ENCODE measurements around the gene ATP13A4. TPM values are rescaled to one million over a fixed set of nuclear protein-coding genes. Genes with fewer than 3 reads are reported as not detected.

ATP13A4 gene
- total RNA-seq, 4 donors from 2014 or later = under 0.01 to 0.63 (median 0.28) TPM

DNA sequence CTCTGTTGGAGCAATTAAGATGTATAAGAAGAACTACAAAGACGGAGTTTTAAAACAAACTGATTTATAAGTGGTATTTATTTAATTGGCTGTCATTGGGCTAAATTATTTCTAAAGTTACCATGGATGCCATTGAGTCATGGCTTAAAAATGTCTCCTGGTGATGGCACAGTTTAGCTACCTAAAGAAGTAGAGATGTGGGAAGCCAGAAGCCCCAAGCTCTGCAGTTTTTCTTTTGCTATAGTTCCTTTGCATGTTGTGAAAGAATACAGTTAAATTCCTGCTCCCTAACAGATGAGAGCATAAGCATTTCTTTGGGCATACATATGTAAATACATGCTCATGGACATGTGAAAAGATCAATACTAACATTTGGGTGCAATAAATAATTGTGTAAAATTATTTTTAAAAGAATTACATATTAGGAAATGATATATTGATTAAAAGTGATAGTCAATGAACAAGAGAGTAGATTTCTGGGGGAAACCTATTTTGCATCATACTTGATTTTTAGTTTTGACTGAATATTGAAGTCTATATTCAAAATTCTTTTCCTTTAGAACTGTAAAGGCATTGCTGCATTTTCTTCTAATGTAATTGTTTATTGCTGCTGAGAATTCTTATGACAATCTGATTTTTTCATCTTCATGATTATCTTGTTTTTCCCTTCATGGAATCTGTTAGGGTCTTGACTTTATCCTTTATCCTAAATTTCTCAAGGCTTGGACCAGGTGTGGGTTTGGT lies 40.4 kb upstream of the ATP13A4 start:
- Histone ChIP-seq H3K27ac (replicated peaks in 1 of 4) (no peak overlapping the region), H3K9me3 (no peaks in the 10 kb centered on the region), H3K27me3 (no peaks in the 10 kb centered on the region), H3K4me1 (peaks cover 27 to 43% (median 28%) of the 10 kb centered on the region in 4 donors), H3K4me3 (no peak overlapping the region), H3K36me3 (peaks cover 0 to 27% (median 2%) of the 10 kb centered on the region in 4 donors)
- 59% methylated on average over 1 of the region's 1 CpG for WGBS
- intact Hi-C loops (cut with DNase I) = no loop called here
- DNase-seq (ENCODE audit: extremely low spot score) = no peak
- TF ChIP-seq POLR2AphosphoS5 (IDR thresholded peaks at IDR 0.05) = no peak
- TF ChIP-seq POLR2A (IDR thresholded peaks at IDR 0.05; ENCODE audit: low read depth) = no peak
- TF ChIP-seq, protein P1, sequence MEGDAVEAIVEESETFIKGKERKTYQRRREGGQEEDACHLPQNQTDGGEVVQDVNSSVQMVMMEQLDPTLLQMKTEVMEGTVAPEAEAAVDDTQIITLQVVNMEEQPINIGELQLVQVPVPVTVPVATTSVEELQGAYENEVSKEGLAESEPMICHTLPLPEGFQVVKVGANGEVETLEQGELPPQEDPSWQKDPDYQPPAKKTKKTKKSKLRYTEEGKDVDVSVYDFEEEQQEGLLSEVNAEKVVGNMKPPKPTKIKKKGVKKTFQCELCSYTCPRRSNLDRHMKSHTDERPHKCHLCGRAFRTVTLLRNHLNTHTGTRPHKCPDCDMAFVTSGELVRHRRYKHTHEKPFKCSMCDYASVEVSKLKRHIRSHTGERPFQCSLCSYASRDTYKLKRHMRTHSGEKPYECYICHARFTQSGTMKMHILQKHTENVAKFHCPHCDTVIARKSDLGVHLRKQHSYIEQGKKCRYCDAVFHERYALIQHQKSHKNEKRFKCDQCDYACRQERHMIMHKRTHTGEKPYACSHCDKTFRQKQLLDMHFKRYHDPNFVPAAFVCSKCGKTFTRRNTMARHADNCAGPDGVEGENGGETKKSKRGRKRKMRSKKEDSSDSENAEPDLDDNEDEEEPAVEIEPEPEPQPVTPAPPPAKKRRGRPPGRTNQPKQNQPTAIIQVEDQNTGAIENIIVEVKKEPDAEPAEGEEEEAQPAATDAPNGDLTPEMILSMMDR (IDR thresholded peaks at IDR 0.05) = no peak

DNA sequence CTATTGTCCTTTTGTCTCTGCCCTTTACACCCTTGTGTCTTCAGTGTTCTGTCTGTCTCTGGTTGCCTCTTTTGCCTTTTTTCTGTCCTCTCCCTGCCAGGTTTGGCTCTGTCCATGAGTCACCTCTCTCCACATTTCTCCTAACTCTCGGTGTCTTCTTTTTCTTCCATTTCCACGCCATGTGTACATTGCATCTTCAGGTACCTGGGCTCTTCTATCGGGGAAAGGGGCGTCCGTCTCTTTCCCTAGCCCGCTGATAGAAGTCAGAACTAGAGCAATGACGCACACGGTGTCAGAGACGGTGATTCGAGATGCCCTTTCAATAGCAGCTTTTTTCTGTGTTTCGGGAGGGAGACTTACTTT lies 39.0 kb upstream of the ATP13A4 start:
- intact Hi-C loops (cut with DNase I) = no loop called here

DNA sequence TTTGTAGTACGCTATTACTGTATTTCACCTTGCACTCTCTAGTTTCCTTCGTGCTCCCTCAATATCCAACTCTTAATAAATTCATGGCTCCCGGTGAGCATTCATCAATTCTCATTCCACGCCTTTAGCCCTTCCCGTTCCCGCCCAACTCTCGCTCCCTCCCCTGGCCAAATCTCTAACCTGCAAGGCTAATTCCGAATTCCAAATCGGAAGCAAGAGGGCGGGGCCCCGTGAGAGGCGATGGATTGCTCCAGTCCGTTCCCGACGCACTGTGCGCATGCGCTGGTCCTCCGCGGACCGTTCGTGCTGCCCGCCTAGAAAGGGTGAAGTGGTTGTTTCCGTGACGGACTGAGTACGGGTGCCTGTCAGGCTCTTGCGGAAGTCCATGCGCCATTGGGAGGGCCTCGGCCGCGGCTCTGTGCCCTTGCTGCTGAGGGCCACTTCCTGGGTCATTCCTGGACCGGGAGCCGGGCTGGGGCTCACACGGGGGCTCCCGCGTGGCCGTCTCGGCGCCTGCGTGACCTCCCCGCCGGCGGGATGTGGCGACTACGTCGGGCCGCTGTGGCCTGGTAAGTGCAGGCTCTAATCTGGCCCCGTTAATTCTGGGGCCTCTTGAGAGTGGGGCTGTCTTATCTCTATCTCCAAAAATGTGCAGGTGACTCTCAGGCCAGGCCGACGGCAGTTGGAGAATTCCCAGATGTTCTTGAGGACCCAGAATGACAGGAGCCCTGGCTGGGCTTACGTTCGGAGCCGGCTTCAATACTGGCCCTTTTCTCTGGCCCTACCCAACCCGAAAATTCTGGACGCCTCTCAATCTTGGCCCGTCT lies 38.4 kb upstream of the ATP13A4 start, which contains the start of gene OPA1:
Gene OPA1 (plus strand): TSS at position 368 of the 827 bp plus-strand sequence. CDS start 170 bp downstream, at position 538.
- intact Hi-C loops (cut with DNase I) = no loop called here
- 1% methylated on average over 29 of the region's 55 CpGs for WGBS

More for the DNA sequence above, 39.0 kb upstream of the ATP13A4 start:
- TF ChIP-seq, protein P1 (IDR thresholded peaks at IDR 0.05) = no peak
- no peak for TF ChIP-seq POLR2AphosphoS5 (IDR thresholded peaks at IDR 0.05)
- no peak for TF ChIP-seq EP300 (IDR thresholded peaks at IDR 0.05)
- no peak for TF ChIP-seq POLR2A (IDR thresholded peaks at IDR 0.05; ENCODE audit: low read depth)
- Histone ChIP-seq H3K4me1 (peaks cover 27 to 38% (median 28%) of the 10 kb centered on the region in 4 donors), H3K9me3 (no peaks in the 10 kb centered on the region), H3K27ac (replicated peaks in 1 of 4) (peak overlapping the region; percentile 84 to 93 (median 90)), H3K36me3 (peaks cover 0 to 17% (median 2%) of the 10 kb centered on the region in 4 donors), H3K4me3 (peak overlapping the region; percentile 74 to 89 (median 88)), H3K27me3 (no peaks in the 10 kb centered on the region)
- under 1% methylated on average over 11 of the region's 11 CpGs for WGBS
- DNase-seq (ENCODE audit: extremely low spot score) = no peak

DNA sequence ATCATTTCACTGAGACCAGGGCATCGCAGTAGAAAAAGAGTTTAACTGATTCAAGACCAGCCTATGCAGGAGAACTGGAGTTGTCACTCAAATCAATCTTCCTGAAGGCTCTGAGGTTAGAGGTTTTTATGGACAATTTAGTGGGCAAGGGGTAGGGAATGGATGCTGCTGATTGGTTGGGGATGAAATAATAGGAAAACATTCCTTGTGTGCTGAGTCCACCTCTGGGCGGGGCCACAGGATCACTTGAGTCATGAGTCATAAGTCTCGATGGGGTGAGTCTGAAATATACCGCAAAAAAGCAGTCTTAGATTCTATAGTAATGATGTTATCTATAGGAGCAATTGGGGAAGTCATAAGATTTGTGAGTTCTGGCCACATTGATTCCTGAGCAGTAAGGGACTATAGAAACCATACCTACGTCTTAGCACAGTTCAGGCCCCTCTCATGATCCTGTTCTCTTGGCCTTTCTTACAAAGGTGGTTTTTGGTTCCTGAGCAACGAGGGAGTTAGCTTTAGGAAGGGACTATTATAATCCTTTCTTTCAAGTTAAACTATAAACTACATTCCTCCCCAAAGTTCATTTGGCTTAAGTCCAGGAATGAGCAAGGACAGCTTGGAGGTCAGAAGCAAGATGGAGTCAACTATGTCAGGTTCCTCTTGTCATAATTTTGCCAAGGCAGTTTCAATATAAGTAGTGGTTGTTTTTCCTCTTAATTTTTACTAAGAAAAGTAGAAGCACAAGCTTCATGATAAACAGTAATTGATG lies 35.6 kb upstream of the ATP13A4 start:
- intact Hi-C loops (cut with DNase I) = no loop called here
- TF ChIP-seq EP300 (IDR thresholded peaks at IDR 0.05) (no peak), POLR2A (IDR thresholded peaks at IDR 0.05; ENCODE audit: low read depth) (no peak), POLR2AphosphoS5 (IDR thresholded peaks at IDR 0.05) (no peak)
- TF ChIP-seq, protein P1 (IDR thresholded peaks at IDR 0.05) = no peak
- H3K9me3 ChIP-seq = no peaks in the 10 kb centered on the region
- H3K27ac ChIP-seq (replicated peaks in 1 of 4) = no peak overlapping the region
- H3K4me1 ChIP-seq = peaks cover 19 to 24% (median 22%) of the 10 kb centered on the region in 4 donors
- no peak for DNase-seq (ENCODE audit: extremely low spot score)
- H3K27me3 ChIP-seq = no peaks in the 10 kb centered on the region
- no peak overlapping the region for H3K4me3 ChIP-seq
- H3K36me3 ChIP-seq = no peaks in the 10 kb centered on the region
- 82% methylated on average over 6 of the region's 6 CpGs for WGBS

More for the DNA sequence above, 38.4 kb upstream of the ATP13A4 start, which contains the start of gene OPA1:
- Histone ChIP-seq H3K4me1 (peaks cover 25 to 33% (median 28%) of the 10 kb centered on the region in 4 donors), H3K27ac (replicated peaks in 1 of 4) (peak within 1 kb of the TSS; percentile 84 to 93 (median 90)), H3K4me3 (peak within 1 kb of the TSS; percentile 74 to 89 (median 88)), H3K9me3 (no peaks in the 10 kb centered on the region), H3K27me3 (no peaks in the 10 kb centered on the region), H3K36me3 (peaks cover 0 to 16% (median 2%) of the 10 kb centered on the region in 4 donors)
- DNase-seq (ENCODE audit: extremely low spot score) = peak; percentile 98
- TF ChIP-seq, protein P1 (IDR thresholded peaks at IDR 0.05) = peak; percentile 20 to 44 (median 36)
- TF ChIP-seq EP300 (IDR thresholded peaks at IDR 0.05) (no peak), POLR2AphosphoS5 (IDR thresholded peaks at IDR 0.05) (peak; percentile 93 to 99), POLR2A (IDR thresholded peaks at IDR 0.05; ENCODE audit: low read depth) (peak; percentile 17)
